ENCODE data around the gene CCDC54.

Gene CCDC54

DNA sequence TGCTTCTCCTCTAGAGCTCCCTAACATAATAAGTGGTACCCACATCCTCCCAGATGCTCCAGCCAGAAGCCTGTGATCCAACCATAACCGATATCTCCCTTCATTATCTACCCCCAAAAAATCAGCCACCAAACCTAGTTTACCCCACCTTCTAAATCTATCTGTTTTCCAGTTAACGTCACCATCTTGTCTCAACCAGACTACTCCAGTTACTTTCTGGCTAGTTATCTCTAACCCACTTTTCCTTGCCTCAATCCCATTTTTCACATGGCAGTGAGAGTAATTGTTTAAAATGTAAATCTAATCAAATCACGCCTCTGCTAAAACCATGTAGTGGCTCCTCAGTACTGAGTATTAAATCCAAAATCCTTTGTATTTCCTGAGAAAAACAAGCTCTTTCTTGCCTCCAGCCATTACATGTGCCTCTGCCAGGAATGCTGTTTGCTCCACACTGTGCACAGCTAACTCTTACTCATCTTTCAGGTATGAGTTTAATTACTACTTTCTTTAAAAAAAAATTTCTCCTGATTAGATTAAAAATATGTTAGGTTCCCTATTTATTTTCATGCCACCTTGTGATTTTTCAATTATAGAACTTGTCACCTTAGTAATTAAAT lies 15.4 kb downstream of the CCDC54 start:
- DNase-seq (ENCODE audit: low spot score), result no peak

GRCh38 chr3:107394502-107394901 lies 17.3 kb downstream of the CCDC54 start:
- no peak for DNase-seq (ENCODE audit: low spot score)

- no peak for DNase-seq (ENCODE audit: low spot score)
Observed at GRCh38 chr3:107395066-107395465, 17.8 kb downstream of the CCDC54 start.

- no peak for DNase-seq (ENCODE audit: low spot score)
Observed at GRCh38 chr3:107401301-107401700, 24.1 kb downstream of the CCDC54 start.

- no peak for DNase-seq (ENCODE audit: low spot score)
Observed at GRCh38 chr3:107402214-107402613, 25.0 kb downstream of the CCDC54 start.

DNA sequence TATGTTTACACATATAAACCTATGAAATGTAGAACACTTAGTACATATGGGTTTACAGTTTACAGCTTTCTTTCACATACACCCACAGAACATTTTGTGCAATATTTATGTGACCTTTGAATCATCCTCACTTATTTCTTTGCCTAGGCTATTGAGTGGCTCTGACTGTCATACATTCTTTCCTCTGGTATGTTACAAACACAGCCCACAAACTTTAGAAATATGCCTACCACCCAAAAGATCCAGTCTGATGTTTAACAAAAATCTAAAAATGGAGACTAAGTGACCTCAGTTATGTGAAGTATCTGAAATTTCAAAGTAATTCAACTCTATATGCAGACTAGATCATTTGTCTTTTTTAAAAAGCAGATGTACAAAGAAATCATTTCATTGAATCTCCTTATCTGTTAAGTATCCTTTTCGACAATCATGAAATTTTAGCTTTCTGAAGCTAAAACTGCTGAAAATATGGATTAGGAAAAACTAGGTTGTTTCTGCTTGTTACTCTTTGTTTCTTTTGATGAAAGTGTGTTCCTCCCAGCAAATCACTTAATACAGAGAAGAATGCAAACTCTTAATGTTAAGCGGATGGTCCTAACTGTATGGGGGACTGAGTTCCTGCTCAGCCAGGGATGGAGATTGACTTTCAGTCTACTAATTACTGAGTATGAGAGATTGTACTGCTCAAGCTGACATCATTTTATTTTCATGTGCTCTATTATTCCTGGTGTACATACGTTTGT lies 27.7 kb downstream of the CCDC54 start:
- no peak for DNase-seq (ENCODE audit: low spot score)

DNA sequence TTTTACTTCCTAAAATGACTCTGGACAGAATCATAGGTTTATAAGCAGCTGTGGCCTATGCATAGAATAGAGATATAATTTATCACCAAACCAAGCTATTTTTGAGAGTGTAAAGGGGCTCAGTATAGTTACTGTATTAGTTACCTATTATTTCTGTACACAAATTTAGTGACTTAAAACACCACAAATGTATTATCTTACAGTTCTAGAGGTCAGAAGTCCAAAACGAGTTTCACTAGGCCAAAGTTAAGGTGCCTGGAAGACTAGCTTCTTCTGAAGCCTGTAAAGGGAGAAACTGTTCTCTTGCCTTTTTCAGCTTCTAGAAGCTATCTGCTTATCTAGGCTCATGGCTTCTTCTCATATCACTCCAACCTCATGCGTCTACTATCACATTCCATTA lies 30.1 kb downstream of the CCDC54 start:
- no peak for DNase-seq (ENCODE audit: low spot score)

- DNase-seq (ENCODE audit: low spot score), result no peak
Observed at GRCh38 chr3:107408513-107408912, 31.3 kb downstream of the CCDC54 start.

DNA sequence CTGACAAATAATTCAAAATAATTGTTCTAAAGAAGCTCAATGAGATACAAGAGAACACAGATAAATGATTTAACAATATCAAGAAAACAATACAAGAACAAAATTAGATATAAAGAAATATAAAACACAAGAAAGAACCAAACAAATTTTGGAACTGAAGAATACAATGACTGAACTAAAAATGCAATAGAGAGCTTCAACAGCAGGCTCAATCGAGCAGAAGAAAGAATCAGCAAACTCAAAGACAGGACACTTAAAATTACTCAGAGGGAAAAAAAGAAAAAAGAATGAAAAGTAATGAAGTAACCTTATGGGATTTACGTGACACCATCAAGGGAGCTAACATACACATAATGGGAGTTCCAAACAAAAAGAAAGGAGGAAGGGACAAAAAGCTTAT lies 32.1 kb downstream of the CCDC54 start:
- no peak for DNase-seq (ENCODE audit: low spot score)

- DNase-seq (ENCODE audit: low spot score), result no peak
Observed at GRCh38 chr3:107410606-107411005, 33.4 kb downstream of the CCDC54 start.

GRCh38 chr3:107411056-107411455 lies 33.8 kb downstream of the CCDC54 start:
- no peak for DNase-seq (ENCODE audit: low spot score)

- DNase-seq (ENCODE audit: low spot score), result no peak
Observed at GRCh38 chr3:107411779-107412178, 34.5 kb downstream of the CCDC54 start.

DNA sequence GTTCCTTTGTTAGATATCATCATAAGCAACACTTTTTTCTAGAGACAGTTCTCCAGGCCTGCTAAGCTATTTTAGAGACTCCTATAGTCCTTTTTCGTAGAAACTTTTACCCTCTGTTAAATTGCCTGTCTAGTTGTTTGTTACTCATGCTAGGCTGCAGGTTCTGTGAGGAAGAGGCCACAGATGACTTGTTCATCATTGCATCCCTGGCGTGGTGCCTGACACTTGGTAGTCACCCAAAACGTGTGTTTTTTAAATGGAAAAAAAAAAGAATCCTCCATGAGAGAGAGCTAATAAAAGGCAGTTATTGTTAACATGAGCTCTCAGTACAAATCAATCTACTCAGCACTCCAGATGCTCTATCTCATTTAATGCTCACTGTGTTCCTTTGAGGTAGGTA lies 35.1 kb downstream of the CCDC54 start:
- DNase-seq (ENCODE audit: low spot score), result no peak

DNA sequence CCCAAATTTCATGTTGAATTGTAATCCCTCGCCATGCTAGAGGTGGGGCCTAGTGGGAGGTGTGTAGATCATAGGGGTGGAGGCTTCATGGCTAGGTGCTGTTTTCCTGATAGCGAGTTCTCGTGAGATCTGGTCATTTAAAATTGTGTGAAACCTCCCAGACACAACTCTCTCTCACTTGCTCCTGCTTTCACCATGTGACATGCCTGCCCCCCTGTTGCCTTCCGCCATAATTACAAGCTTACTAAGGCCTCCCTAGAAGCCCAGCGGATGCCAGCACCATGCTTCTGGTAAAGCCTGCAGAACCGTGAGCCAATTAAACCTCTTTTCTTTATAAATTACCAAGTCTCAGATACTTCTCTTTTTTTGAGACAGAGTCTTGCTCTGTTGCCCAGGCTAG lies 36.0 kb downstream of the CCDC54 start:
- no peak for DNase-seq (ENCODE audit: low spot score)

- peak; percentile 27 for DNase-seq (ENCODE audit: low spot score)
Observed at GRCh38 chr3:107414325-107414964, 37.2 kb downstream of the CCDC54 start.

- no peak for DNase-seq (ENCODE audit: low spot score)
Observed at GRCh38 chr3:107416138-107416537, 38.9 kb downstream of the CCDC54 start.

- no peak for DNase-seq (ENCODE audit: low spot score)
Observed at GRCh38 chr3:107416886-107417285, 39.6 kb downstream of the CCDC54 start.

DNA sequence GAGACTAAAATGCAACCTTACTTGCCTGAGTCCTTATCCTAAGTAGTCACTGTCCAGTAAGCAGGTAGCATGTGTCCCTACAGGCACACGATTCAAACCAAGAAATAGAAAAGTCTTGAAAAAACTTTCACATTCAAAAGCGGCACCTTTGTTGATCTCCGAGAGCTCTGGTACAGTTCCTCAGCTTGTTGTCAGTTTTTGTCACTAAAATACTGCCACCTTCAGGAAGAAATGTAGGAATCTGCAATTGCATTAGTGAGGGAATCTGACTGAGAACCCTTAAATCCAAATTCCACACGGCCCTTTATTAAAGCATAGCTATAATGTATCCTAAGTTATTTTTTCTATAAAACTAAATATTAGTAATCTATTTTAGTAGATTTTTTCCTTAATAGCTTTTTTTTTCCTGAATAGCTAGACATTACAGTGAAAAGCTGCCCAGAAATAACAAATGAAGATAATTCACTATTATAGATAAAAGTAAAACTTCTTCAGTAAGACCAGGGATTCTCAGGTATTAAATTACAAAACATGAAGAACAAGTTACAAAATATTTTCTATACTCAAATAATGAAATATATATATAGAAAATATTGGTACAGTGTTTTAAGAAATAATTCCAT lies 44.0 kb downstream of the CCDC54 start:
- peak; percentile 62 for DNase-seq (ENCODE audit: low spot score)

DNA sequence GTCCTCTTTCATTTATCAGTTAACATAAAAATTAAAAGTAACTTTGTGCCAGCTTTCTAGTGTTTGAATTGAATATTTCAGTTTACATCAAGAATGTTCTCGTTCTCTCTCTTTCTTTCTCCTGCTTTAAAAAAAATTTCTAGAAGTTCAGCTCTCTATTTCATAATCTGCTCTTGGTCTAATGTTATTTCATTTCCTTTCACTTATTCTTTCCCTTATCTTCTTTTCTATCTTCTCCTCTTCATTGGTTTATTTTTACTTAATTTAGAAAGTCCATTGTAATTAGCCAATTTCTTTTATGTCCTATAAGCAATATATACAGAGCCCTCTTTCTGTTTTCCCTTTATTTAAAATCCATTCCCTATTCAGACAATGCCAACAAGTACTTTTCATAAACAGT lies 44.6 kb downstream of the CCDC54 start:
- no peak for DNase-seq (ENCODE audit: low spot score)

GRCh38 chr3:107425033-107425432 lies 47.8 kb downstream of the CCDC54 start:
- no peak for DNase-seq (ENCODE audit: low spot score)

GRCh38 chr3:107426223-107426622 lies 49.0 kb downstream of the CCDC54 start:
- DNase-seq (ENCODE audit: low spot score), result no peak

Measured in activated CD4-positive, alpha-beta T cell treated with anti-CD3 and anti-CD28 coated beads, Interleukin-2, Interleukin-4, amounts not matched to agents 100 ng/mL and 50 ng/mL, durations not matched to agents 16 hours and 8 hours (primary cell).